HS-5 (cell line): ENCODE results near the gene NATD1.
"Not testable (repeated sequence)": the region's sequence is repeated elsewhere in the genome, so short reads cannot be mapped to it uniquely, and the experiment has no call there.

ENCODE experiments used
- DNase-seq: peaks from one replicate; pipeline ENCODE4 v3.0.0-alpha.2; 2012; ENCODE audit warnings: low read depth

Gene NATD1

DNA sequence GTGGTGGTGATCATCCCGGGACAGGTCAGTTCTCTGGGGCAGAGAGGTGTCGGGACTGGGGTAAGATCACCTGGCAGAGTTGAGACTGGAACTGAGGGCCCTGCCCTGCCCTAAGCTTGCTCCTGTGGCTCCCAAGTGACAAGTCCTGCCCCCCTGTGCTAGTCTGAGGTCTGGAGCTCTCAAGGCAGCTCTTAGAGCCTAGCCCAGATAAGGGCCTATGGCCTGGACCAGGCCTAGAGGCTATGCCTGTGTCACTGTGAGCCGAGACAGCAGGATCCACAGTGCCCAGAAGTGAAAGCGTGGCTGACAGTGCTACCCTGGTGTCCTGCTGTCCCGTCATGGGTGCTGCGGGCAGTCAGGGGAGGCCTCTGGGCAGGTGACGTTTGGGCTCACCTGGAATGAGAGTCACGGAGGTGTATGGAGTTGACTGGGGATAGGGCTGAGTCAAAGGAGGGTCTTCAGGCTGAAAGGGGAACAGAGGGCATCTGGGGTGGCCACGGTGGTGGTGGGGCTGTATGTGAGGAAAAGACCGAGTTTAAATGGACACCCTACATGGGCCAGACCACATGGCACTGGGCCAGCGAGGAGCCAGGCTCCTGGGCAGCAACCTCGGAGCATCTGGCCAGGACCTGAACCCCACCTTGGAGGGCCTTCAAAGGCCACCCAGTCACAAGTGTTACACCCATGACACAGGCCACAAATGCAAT is 5.5 kb downstream of the NATD1 start:
- no peak for DNase-seq

GRCh38 chr17:21246698-21247097 is 6.5 kb downstream of the NATD1 start:
- DNase-seq, result no peak

DNA sequence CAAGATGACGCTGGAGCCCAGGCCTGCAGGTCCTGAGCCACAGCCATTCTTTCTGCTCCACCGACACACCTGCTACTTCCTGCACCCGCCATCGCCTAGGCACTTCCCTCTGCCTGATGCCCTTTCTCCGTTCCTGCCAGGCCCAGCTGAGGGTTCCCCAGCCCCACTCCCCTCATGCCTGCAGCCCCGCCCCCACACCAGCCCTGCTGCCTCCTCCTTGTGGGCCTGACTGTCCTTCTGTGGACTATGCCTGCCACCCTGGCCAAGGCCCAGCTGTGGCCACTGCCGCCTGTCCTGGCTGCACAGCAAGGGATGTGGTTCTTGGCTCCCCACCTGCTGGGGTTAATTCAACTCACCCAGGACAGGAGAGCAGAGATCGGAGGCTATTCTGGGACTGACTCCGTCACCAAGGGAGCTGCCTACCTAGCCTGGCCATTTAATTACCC is 7.5 kb downstream of the NATD1 start:
- no peak for DNase-seq

DNA sequence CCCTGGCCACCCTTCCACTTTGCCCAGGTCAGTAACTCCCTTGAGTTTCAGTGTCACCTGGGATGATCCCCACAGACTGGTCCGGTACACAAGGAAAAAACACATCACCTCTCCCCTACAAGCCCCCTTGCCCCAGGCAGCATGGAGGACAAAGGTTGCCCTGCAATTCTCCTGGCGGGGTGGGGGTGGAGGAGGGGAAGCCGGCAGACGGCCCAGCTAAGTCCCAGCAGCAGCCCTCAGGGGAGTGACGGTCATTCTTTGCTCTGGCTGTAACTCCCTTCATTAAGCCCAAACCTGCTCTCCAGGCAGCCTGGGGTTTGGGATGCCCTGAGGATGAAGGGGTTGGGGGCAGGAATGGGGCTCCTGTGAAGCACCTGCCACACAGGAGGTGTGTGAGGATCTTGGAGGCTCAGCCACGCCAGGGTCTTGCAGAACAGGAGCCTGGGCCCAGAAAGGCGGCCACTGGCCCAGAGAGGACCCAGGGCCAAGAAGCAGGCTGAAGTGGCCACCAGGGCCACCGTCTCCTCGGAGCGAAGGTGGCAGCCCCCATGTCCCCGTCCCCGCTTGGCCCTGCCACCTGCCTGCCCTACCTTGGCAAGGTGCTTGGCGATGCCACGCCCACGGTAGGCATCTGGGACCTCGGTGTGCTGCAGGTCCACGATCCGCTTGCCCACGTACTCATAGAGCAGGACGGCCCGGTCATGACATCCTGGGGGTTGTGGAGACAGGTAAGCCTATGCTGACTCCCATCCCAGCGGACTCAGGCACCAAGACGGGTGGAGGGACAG is 9.5 kb downstream of the NATD1 start:
- DNase-seq, result no peak

DNA sequence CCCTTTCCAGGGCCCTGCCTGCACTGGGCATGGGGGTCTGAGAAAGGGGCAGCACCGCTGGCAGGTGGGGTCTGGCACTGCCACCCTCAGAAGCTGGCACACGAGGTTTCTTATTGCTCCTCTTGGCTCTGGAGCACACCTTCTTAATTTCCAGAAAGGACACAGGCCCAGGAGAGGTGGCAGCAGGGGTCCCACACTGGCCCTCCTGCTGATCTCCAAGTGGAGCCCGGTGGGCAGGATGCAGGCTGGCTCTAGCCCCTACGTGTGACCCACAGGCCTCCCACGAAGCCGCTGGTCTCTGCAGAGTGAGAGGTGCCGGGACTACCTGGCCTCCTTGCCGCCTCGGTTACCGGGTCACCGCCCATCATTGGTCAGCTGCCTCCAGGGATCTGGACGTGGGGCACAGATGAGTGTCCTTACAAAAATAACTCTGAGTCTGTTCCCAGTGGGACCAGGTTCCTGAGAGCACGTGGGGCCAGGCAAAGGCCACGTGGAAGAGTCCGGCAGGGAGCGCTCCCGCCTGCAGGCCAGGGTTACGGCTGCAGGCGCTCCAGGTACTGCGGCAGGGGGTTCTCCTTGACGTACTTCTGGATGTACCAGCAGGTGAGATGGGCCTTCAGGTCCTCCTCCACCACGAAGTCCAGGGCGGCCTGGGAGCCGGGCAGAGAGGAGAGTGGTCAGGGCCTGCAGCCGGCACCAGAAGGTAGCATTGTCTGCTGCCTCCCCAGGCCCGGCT is 10.3 kb downstream of the NATD1 start:
- no peak for DNase-seq

DNA sequence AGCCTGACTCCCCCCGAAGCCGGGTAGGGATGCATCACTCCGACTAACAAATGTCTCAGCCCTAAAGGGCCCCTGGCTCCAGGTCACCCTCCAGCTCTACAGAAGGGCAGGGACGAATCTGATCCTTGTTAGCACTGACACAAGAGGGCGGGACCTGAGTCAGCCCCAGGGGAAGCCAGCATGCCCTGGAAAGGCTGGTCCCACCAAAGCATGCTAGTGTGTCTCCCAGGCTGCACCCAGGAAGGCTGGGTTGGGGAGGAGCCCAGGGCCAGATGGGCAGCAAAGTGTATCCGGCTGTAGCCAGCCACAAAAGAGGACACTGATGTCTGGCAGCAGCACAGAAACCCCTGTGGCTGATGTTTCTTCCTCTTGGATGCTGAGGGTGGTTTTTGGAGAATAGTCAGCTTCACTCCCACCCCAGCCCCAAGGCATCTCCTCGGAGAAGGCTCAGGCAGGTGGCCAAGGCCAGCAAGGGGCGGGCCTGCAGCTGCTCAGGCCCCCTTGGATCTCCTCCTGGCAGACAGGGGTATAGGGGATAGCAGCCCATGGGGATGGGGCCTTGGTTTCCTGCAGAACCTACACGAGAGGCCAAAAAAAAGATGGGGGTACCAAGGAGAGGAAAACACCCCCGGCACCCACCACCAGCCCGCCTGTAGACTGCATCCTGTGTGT is 11.0 kb downstream of the NATD1 start:
- DNase-seq, result no peak

DNA sequence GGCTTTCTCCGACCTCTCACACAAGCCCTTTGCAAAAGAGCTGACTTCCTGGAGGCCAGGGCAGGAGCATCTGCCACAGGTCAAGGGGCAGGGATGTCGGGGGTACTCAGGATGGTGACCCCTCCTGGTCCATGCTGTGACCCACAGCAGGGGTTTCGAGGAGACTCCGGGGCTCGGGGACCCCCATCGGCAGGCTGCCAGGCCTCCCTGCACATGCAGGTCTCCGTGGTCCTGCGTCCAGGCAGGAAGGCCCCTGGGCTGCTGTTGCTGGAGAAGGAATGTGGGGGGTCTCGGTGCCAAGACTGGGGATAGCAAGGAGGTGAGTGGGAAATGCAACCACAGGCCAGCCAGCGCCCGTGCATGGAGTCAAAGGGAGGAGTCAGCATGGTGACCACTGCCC is 11.6 kb downstream of the NATD1 start:
- no peak for DNase-seq

DNA sequence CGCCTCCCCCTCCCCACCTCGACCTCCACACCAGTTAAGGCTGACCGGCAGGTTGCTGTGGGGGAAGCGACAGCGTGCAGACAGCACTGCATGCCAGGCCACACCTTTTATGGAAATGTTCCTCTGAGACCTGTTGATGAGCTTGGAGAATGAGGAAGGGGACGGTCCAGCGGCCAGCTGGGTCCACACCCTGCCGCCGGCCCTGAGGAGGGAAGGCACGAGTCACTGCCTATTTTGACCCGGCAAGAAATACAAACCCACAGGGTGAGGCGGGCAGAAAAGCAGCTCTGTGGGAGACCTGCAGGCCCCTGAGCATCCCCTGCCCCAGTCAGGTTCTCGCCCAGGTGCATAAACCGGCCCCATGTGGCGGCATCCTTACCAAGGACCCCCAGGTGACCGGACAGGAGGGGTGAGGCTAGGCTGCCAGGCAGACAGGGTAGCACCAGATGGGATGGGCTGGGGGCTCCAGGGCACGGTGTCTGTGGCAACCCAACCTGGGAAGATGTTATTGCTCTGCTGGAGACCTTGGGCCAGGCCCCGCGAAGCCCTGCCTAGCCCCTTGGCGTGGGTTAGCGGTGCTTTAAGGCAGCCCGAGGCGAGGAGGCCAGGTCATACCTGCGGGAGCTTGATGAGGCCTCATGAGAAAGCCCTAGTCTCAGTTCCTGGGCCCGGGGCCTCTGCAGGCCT is 12.7 kb downstream of the NATD1 start:
- no peak for DNase-seq

- no peak for DNase-seq
Measured at GRCh38 chr17:21239680-21240368, 13.4 kb downstream of the NATD1 start.

DNA sequence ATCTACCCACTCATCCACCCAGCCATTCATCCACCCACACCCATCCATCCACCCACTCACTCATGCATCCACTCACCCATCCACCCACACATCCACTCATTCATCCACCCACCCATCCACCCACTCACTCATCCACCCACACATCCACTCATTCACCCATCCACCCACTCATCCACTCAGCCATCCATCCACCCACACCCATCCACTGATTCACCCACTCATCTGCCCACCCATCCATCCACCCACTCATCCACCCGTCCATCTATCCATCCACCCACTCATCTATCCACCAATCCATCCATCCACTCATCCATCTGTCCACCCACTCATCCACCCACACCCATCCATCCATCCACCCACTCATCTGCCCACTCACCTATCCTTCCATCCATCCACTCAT is 17.3 kb downstream of the NATD1 start:
- no peak for DNase-seq

- no peak for DNase-seq
Measured at GRCh38 chr17:21233581-21234347, 19.4 kb downstream of the NATD1 start.

- no peak for DNase-seq
Measured at GRCh38 chr17:21232033-21232749, 21.0 kb downstream of the NATD1 start.

DNA sequence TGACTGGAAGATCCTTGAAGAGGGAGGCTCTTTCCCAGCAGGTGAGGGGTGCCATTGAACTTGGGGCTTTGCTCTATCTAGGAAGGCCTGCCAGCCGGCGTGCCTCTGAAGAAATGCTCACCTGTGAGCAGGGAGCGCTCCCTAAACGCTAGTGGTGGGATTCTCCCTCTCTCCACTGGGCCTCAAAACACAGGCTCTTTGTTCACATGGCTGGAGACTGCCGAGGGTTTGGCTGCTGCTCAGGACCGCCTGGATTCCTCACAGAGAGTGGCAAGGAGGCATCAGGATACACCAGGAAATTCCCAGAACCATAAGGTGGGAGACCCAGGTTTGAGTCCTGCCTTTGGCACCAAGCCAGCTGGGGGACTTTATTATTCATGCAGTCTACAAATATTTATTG is 21.7 kb downstream of the NATD1 start:
- DNase-seq, result no peak

GRCh38 chr17:21228845-21229244 is 24.4 kb downstream of the NATD1 start:
- DNase-seq, result no peak

DNA sequence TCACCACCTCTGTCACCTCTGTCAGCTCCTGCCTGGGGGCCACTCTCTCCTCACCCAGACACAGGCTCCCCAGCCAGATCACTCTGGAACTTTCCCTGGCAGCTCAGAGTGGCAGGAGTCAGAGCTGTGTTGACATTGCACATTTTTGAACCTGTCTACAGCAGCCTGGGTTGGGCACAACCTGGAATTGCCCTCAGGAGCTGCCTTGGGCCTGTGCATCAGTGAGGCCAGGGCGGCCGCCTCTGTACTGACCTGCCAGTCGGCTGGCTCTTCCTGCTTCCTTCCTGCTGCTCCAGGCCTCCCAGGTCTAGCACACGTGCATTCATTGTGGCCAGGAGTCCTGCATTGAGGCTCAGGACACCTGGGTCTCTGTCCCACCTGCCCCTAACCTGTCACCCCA is 25.1 kb downstream of the NATD1 start:
- DNase-seq, result no peak

DNA sequence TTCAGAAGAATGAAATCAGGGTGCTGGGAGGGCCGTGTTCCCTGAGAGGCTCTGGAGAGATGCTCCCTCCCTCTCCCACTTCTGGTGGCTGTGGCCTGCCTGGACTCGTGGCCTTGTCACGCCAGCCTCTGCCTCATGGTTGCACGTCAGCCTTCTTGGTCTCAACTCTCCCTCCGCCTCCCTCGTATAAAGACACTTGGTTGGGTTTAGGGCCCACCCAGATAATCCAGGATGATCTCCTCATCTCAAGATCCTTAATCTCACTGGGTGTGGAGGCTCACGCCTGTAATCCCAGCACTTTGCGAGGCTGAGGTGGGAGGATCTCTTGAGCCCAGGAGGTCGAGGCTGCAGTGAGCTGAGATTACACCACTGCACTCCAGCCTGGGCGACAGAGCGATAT is 25.9 kb downstream of the NATD1 start:
- not testable (repeated sequence) for DNase-seq

DNA sequence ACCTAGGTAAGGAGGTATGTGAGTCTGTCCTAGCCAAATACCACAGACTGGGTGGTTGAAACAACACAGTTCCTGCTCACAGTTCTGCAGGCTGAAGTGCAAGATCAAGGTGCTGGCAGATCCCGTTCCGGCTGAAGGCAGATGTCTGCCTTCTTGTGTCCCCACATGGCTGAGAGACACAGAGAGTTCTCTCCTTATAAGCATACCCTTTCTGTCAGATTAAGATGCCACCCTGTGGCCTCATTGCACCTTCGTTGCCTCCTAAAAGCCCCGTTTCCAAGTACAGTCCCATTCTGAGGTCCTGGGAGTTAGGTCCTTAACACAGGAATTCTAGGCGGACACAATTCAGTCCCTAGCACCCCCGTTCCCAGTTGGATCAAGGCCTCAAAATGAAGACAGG is 30.1 kb downstream of the NATD1 start:
- no peak for DNase-seq

DNA sequence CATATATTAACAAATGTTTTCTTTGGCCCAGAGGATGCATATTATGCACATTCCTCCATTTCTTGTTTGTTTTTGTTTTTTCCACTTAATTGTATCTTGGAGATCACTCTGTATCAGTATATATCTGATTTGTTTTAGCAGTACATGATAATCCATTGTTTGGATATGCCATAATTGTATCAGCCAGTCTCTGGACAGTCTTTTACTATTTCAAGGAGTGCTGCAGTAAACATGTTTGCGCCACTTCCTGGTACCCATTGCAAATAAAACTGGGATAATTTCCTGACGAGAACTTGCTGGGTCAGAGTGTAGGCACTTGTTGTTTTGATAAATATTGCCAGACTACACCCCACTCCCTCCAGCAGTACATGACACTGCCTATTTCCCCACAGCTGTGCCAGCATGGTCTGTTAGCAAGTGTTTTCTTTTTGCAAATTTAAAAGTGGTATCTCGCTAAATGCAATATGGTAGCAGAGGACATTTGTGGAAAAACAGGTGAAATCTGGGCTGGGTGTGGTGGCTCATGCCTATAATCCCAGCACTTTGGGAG is 34.3 kb downstream of the NATD1 start:
- DNase-seq, result no peak

DNA sequence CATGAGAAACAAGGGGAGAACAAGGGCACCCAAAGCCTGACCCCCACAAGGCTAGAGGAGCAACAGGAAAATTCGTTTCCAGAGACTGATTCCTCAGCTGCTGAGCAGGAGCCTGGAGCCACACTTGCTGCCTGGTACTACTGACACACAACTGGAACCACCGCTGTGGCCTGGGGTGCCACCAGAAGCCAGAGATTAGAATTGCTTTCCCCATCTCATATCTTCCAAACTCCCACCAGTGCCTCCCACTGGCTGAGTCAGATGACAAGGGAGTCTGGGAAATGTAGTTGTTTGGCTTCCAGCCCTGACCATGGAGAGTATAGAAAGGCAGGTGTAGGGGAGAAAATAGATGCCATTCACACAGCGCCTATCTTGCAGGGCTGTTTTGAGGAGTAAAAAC is 35.1 kb downstream of the NATD1 start:
- no peak for DNase-seq
